K562 (cell line): ENCODE data around the gene GLOD4. TPM values are rescaled to one million over a fixed set of nuclear protein-coding genes. Genes with fewer than 3 reads are reported as not detected.

ENCODE experiments used
- ATAC-seq: fragments of 200-7000 bp; cut with Tn5 transposase; 3 replicates; pipeline ENCODE4 v1.9.1; 2020; ENCODE audit warnings: moderate library complexity
- BruUV-seq: library from RNA; stranded (reverse); fragments of 400-500 nt; replicated peaks from 2 replicates; lab custom pipeline; 2021; lab: Mats Ljungman, UMichigan
- CTCF ChIA-PET: fragments of 300-600 bp; formaldehyde crosslinking; extraction: SDS; loops from one replicate; lab custom pipeline; 2021; ENCODE audit warnings: low intra/inter-chr PET ratio; lab: Yijun Ruan, JAX
- POLR2A ChIA-PET: fragments of 300-600, 350-650 bp; sonication (Branson Sonifier 250); formaldehyde crosslinking; extraction: SDS; loops from one replicate; lab custom pipeline; 2021; ENCODE audit warnings: antibody characterized with exemption, inconsistent platforms; lab: Yijun Ruan, JAX
- DNase-seq, 4 experiments: peaks; one replicate each; pipeline versions ENCODE4 v3.0.0 to v3.0.0-alpha.2; 2011 to 2018; ENCODE audit warnings: low spot score in 3 of 4, mixed read lengths in 3 of 4; ENCODE audit errors: extremely low read depth in 1 of 4
- FAIRE-seq: peaks from 2 replicates; lab custom pipeline; 2011; peaks lifted over from hg19 to GRCh38; lab: Jason Lieb, UNC
- H2AFZ ChIP-seq: 2 replicates; pipeline ENCODE4 v1.6.0; 2011; ENCODE audit warnings: low read depth, low read length, control low read depth, inconsistent platforms
- H3K27ac ChIP-seq: fragments of 200-600 bp; 3 replicates; pipeline ENCODE4 v1.8.0; 2011; ENCODE audit warnings: low read depth, mild to moderate bottlenecking, control low read depth, inconsistent platforms, low read length, moderate library complexity, mixed read lengths; ENCODE audit errors: extremely low read depth
- H3K27me3 ChIP-seq, 2 experiments: fragments of 300-600 bp in 1 of 2; 2 replicates in 1 of 2; 3 replicates in 1 of 2; pipeline versions ENCODE4 v1.6.0 to v1.8.0; 2011; ENCODE audit warnings: inconsistent platforms in 2 of 2, low read length in 2 of 2, mild to moderate bottlenecking in 1 of 2, mixed read lengths in 1 of 2, moderate library complexity in 1 of 2; ENCODE audit not compliant: control insufficient read depth in 2 of 2, insufficient read depth in 2 of 2
- H3K36me3 ChIP-seq: fragments of 300-600 bp; 3 replicates; pipeline ENCODE4 v1.8.0; 2011; ENCODE audit warnings: mild to moderate bottlenecking, low read length, inconsistent platforms; ENCODE audit not compliant: control insufficient read depth, insufficient read depth
- H3K4me1 ChIP-seq, 2 experiments: fragments of 200-600 bp in 1 of 2; replicated peaks in 1 of 2; 2 replicates in 1 of 2; 3 replicates in 1 of 2; pipeline versions ENCODE4 v1.5.1 to v1.8.0; 2011; ENCODE audit warnings: inconsistent platforms in 2 of 2, low read length in 2 of 2, mild to moderate bottlenecking in 1 of 2, mixed read lengths in 1 of 2, moderate library complexity in 1 of 2; ENCODE audit not compliant: control insufficient read depth in 2 of 2, insufficient read depth in 2 of 2
- H3K4me2 ChIP-seq: 2 replicates; pipeline ENCODE4 v1.6.1; 2011; ENCODE audit warnings: low read length, control low read depth, inconsistent platforms, mixed read lengths; ENCODE audit not compliant: insufficient read depth
- H3K4me3 ChIP-seq: fragments of 200-600 bp; sonication (generic), shearing (Covaris generic); 2 replicates; pipeline ENCODE4 v1.5.1; 2016; ENCODE audit warnings: control low read depth, inconsistent platforms
- H3K79me2 ChIP-seq: fragments of 200-600 bp; 3 replicates; pipeline ENCODE4 v1.8.0; 2011; ENCODE audit warnings: low read length, inconsistent platforms; ENCODE audit not compliant: control insufficient read depth, insufficient read depth
- H3K9ac ChIP-seq, 2 experiments: 2 replicates each; pipeline versions ENCODE4 v1.6.0 to v1.6.1; 2011; ENCODE audit warnings: low read depth in 2 of 2, low read length in 2 of 2, control low read depth in 1 of 2, inconsistent platforms in 1 of 2, mild to moderate bottlenecking in 1 of 2, mixed read lengths in 1 of 2; ENCODE audit not compliant: insufficient read depth in 1 of 2
- H3K9me1 ChIP-seq: one replicate; pipeline ENCODE4 v1.6.0; 2011; ENCODE audit warnings: inconsistent platforms, mild to moderate bottlenecking, low read length, moderate library complexity; ENCODE audit not compliant: control insufficient read depth, insufficient read depth
- H3K9me3 ChIP-seq: replicated peaks from 2 replicates; pipeline ENCODE4 v1.5.1; 2011; ENCODE audit warnings: low read depth, low read length, inconsistent platforms; ENCODE audit not compliant: control insufficient read depth, insufficient read depth
- H4K20me1 ChIP-seq: replicated peaks from 2 replicates; pipeline ENCODE4 v1.6.1; 2011; ENCODE audit warnings: low read length, inconsistent platforms, mixed read lengths; ENCODE audit not compliant: control insufficient read depth, insufficient read depth
- EZH2 ChIP-seq: IDR thresholded peaks from 2 replicates; pipeline ENCODE4 v1.6.1; 2012; ENCODE audit warnings: low read depth, mild to moderate bottlenecking, inconsistent platforms, low read length, borderline replicate concordance
- GTF3C2 ChIP-seq: IDR thresholded peaks from 3 replicates; pipeline ENCODE4 v1.6.1; 2011; ENCODE audit warnings: borderline replicate concordance, mild to moderate bottlenecking, moderate library complexity; ENCODE audit not compliant: insufficient read length; ENCODE audit errors: extremely low read depth
- PHF8 ChIP-seq: fragments of 200-600 bp; sonication (generic); IDR thresholded peaks from 2 replicates; pipeline ENCODE4 v1.6.1; 2012; ENCODE audit warnings: mixed run types, mild to moderate bottlenecking, inconsistent platforms, low read length, moderate library complexity, borderline replicate concordance
- POLR2A ChIP-seq: fragments of 450-650 bp; conservative IDR thresholded peaks from 2 replicates; pipeline ENCODE4 v1.6.1; 2016
- ZNF584 ChIP-seq: fragments of 200-800 bp; sonication (Bioruptor generic); IDR thresholded peaks from 2 replicates; pipeline ENCODE4 v1.6.1; 2016; ENCODE audit warnings: low read depth, mild to moderate bottlenecking, missing genetic modification characterization, missing compliant biosample characterization
- WGBS: fragments of 100-300 bp; shearing (Covaris generic); methylation state at CpG from one replicate; pipeline ENCODE4 v1.1.6; 2016; ENCODE audit warnings: low coverage, mixed read lengths; ENCODE audit not compliant: insufficient coverage; ENCODE audit errors: missing lambda C conversion rate; 5-methylcytosine and 5-hydroxymethylcytosine counted together
- in situ Hi-C: fragments of 300-500 bp; cut with MboI; formaldehyde crosslinking; loops from 4 replicates; pipeline ENCODE4 v1.15.0; 2018; ENCODE audit warnings: inconsistent platforms, mixed read lengths
- intact Hi-C: fragments of 100-400 bp; cut with micrococcal nuclease; formaldehyde crosslinking; loops from 2 replicates; pipeline ENCODE4 v1.14.2; 2022
- polyA plus RNA-seq, 8 experiments: library from polyadenylated mRNA; depleted of rRNA in 4 of 8; stranded (reverse) in 5 of 8; unstranded in 3 of 8; fragments of >200 nt; fragmentation: Nextera tagmentation in 2 of 8; fragmentation: Illumina TruSeq in 1 of 8; extraction: Ambion mirVana in 2 of 8; extraction: Trizol in 1 of 8; gene quantifications; 2 replicates each; pipeline versions ENCODE4 v1.2.1 to v1.2.3, GENCODE V29; 2011 to 2014; ENCODE audit warnings: inconsistent platforms in 1 of 8, missing spikeins in 1 of 8
- total RNA-seq, 7 experiments: library from RNA; depleted of rRNA in 6 of 7; stranded (reverse); fragments of >200 nt in 6 of 7; fragmentation: Illumina TruSeq in 2 of 7; extraction: Trizol in 2 of 7; gene quantifications; 2 replicates each; pipeline versions ENCODE4 v1.2.1 to v1.2.3, GENCODE V29; 2011 to 2021; ENCODE audit warnings: low replicate concordance in 1 of 7

The GLOD4 gene
- total and polyA plus RNA-seq, 9 of the 15 experiments (the other 6 are each of a cell fraction or from before 2014, with no cell fraction given): 52.0 to 109 (median 64.9) TPM

GRCh38 chr17:733743-734142, 48.3 kb downstream of the GLOD4 start:
- Histone ChIP-seq H3K36me3 (peaks cover 30% of the 10 kb centered on the region; the same call in 2 of the 3 replicates), H4K20me1 (no peaks in the 10 kb centered on the region), H3K4me3 (peak overlapping the region; percentile 58; the same call in 1 of the 2 replicates), H2AFZ (no peak overlapping the region), H3K9me3 (no peaks in the 10 kb centered on the region), H3K9ac (peak overlapping the region in 1 of 2 experiments; percentile 64; a peak in 2 of 4 replicates), H3K27ac (no peak overlapping the region), H3K27me3 (no peaks in the 10 kb centered on the region), H3K4me2 (peak overlapping the region; percentile 85), H3K79me2 (peaks cover 12% of the 10 kb centered on the region; the same call in 2 of the 3 replicates)
- no peak for ATAC-seq
- in situ Hi-C loops: no loop called here
- 62% methylated on average over 9 of the region's 10 CpGs for WGBS
- no TSS peak for BruUV-seq
- DNase-seq: no peak
- intact Hi-C loops: no loop called here
- TF ChIP-seq ZNF584 (no peak), PHF8 (no peak), GTF3C2 (no peak), POLR2A (no peak), EZH2 (no peak)
- TF ChIP-seq, all 486 proteins: peak for 0
- ChIA-PET CTCF (no interaction called here), POLR2A (interaction anchor here (1.0 kb wide), 1 partner anchor 15 kb away, joined by 3 read pairs; no protein-coding TSS in a partner anchor)
- FAIRE-seq: no peak
- Histone ChIP-seq H3K4me1 (peaks cover 7 to 17% of the 10 kb centered on the region in 2 experiments; a peak in 4 of 5 replicates), H3K9me1 (no peaks in the 10 kb centered on the region)
